K562 (cell line): ENCODE data around the gene CAST. TPM values are rescaled to one million over a fixed set of nuclear protein-coding genes. Genes with fewer than 3 reads are reported as not detected.

Experiments used
- REST ChIP-seq, 2 experiments: fragments of 450-650 bp; formaldehyde crosslinking in 1 of 2; IDR thresholded peaks; 2 replicates each; pipeline versions ENCODE4 v1.4.0 to v1.6.1; 2014 to 2020; ENCODE audit warnings: mild to moderate bottlenecking in 2 of 2, borderline replicate concordance in 1 of 2, low read depth in 1 of 2
- polyA plus RNA-seq, 8 experiments: library from polyadenylated mRNA; depleted of rRNA in 4 of 8; stranded (reverse) in 5 of 8; unstranded in 3 of 8; fragments of >200 nt; fragmentation: Nextera tagmentation in 2 of 8; fragmentation: Illumina TruSeq in 1 of 8; extraction: Ambion mirVana in 2 of 8; extraction: Trizol in 1 of 8; gene quantifications; 2 replicates each; pipeline versions ENCODE4 v1.2.1 to v1.2.3, GENCODE V29; 2011 to 2014; ENCODE audit warnings: inconsistent platforms in 1 of 8, missing spikeins in 1 of 8
- total RNA-seq, 7 experiments: library from RNA; depleted of rRNA in 6 of 7; stranded (reverse); fragments of >200 nt in 6 of 7; fragmentation: Illumina TruSeq in 2 of 7; extraction: Trizol in 2 of 7; gene quantifications; 2 replicates each; pipeline versions ENCODE4 v1.2.1 to v1.2.3, GENCODE V29; 2011 to 2021; ENCODE audit warnings: low replicate concordance in 1 of 7

CAST gene
- total and polyA plus RNA-seq, 9 of the 15 experiments (the other 6 are each of a cell fraction or from before 2014, with no cell fraction given): 55.5 to 136 (median 86.1) TPM

GRCh38 chr5:96614110-96614691 is 48.0 kb upstream of the CAST start (continued):
- TF ChIP-seq REST (IDR thresholded peaks at IDR 0.05; ENCODE audit: borderline replicate concordance) (peak; percentile 85), REST (CRISPR knock-in tag; IDR thresholded peaks at IDR 0.05; ENCODE audit: low read depth) (no peak)
